ENCODE measurements around the gene KYNU.

GRCh38 chr2:142885543-142885942, 8.1 kb downstream of the KYNU start:
- TF ChIP-seq EZH2 (IDR thresholded peaks at IDR 0.05; ENCODE audit: insufficient read depth, poor library complexity, severe bottlenecking) (no peak), EZH2phosphoT487 (IDR thresholded peaks at IDR 0.05; ENCODE audit: insufficient read depth, low read depth) (no peak)
